PC-3 (cell line): ENCODE data around the gene PEX14. TPM values are rescaled to one million over a fixed set of nuclear protein-coding genes. Genes with fewer than 3 reads are reported as not detected.

ENCODE experiments used
- ATAC-seq: fragments of 200-7000 bp; cut with Tn5 transposase; 2 replicates; pipeline ENCODE4 v1.9.1; 2020; ENCODE audit warnings: mild to moderate bottlenecking, moderate library complexity
- BruUV-seq: library from RNA; stranded (reverse); fragments of 400-500 nt; replicated peaks from 2 replicates; lab custom pipeline; 2021; lab: Mats Ljungman, UMichigan
- CTCF ChIA-PET: fragments of 300-600 bp; sonication (Branson Sonifier 250); formaldehyde crosslinking; loops from one replicate; lab custom pipeline; 2022; ENCODE audit warnings: antibody characterized with exemption; lab: Charles Lee
- POLR2A ChIA-PET: fragments of 300-600 bp; sonication (Branson Sonifier 250); formaldehyde crosslinking; loops from one replicate; lab custom pipeline; 2022; ENCODE audit warnings: antibody characterized with exemption; ENCODE audit not compliant: unreplicated experiment; lab: Charles Lee
- DNase-seq: peaks from one replicate; pipeline ENCODE4 v3.0.0-alpha.2; 2015
- H2AFZ ChIP-seq: fragments of 300-600 bp; sonication (generic); 2 replicates; pipeline ENCODE4 v1.6.0; 2016; ENCODE audit warnings: antibody characterized with exemption, low read length
- H3F3A ChIP-seq: fragments of 300-600 bp; sonication (generic); one replicate; pipeline ENCODE4 v1.6.0; 2017; ENCODE audit warnings: antibody characterized with exemption, low read length, control low read depth, mild to moderate bottlenecking; ENCODE audit not compliant: unreplicated experiment
- H3K27ac ChIP-seq: fragments of 300-600 bp; sonication (generic); 2 replicates; pipeline ENCODE4 v1.5.1; 2016; ENCODE audit warnings: mild to moderate bottlenecking, low read length
- H3K27me3 ChIP-seq: fragments of 300-600 bp; sonication (generic); 2 replicates; pipeline ENCODE4 v1.6.1; 2016; ENCODE audit warnings: low read length, mixed read lengths
- H3K36me3 ChIP-seq: fragments of 300-600 bp; sonication (generic); 2 replicates; pipeline ENCODE4 v1.6.1; 2016; ENCODE audit warnings: low read depth, mixed run types, low read length, mixed read lengths
- H3K4me1 ChIP-seq: fragments of 300-600 bp; sonication (generic); 2 replicates; pipeline ENCODE4 v1.5.1; 2016; ENCODE audit warnings: low read length; ENCODE audit not compliant: insufficient read depth
- H3K4me2 ChIP-seq: fragments of 300-600 bp; sonication (generic); 2 replicates; pipeline ENCODE4 v1.6.0; 2016; ENCODE audit warnings: low read length
- H3K4me3 ChIP-seq: fragments of 300-600 bp; sonication (generic); 2 replicates; pipeline ENCODE4 v1.5.1; 2016; ENCODE audit warnings: mild to moderate bottlenecking, low read length, mixed read lengths
- H3K79me2 ChIP-seq: fragments of 300-600 bp; sonication (generic); 2 replicates; pipeline ENCODE4 v1.6.1; 2017; ENCODE audit warnings: low read length, mixed read lengths
- H3K9ac ChIP-seq: fragments of 300-600 bp; sonication (generic); 2 replicates; pipeline ENCODE4 v1.6.0; 2016; ENCODE audit warnings: mild to moderate bottlenecking, low read length
- H3K9me2 ChIP-seq: fragments of 300-600 bp; sonication (generic); replicated peaks from 2 replicates; pipeline ENCODE4 v1.6.1; 2016; ENCODE audit warnings: mixed run types, low read length, mixed read lengths
- H3K9me3 ChIP-seq: fragments of 300-600 bp; sonication (generic); 2 replicates; pipeline ENCODE4 v1.6.1; 2016; ENCODE audit warnings: low read length, mixed read lengths
- H4K20me1 ChIP-seq: fragments of 300-600 bp; sonication (generic); 2 replicates; pipeline ENCODE4 v1.6.1; 2016; ENCODE audit warnings: low read length, mixed read lengths
- CTCF ChIP-seq: fragments of 300-600 bp; sonication (generic); conservative IDR thresholded peaks from 2 replicates; pipeline ENCODE4 v1.5.1; 2017; ENCODE audit warnings: antibody characterized with exemption, low read depth, mild to moderate bottlenecking, low read length
- EZH2 ChIP-seq: fragments of 300-600 bp; sonication (generic); IDR thresholded peaks from one replicate; pipeline ENCODE4 v1.6.1; 2017; ENCODE audit warnings: antibody characterized with exemption, mild to moderate bottlenecking, low read length; ENCODE audit not compliant: unreplicated experiment
- EZH2phosphoT487 ChIP-seq: fragments of 300-600 bp; sonication (generic); IDR thresholded peaks from 2 replicates; pipeline ENCODE4 v1.6.1; 2018; ENCODE audit warnings: mild to moderate bottlenecking, antibody characterized with exemption, low read length, borderline replicate concordance
- intact Hi-C: fragments of 100-400 bp; cut with micrococcal nuclease; formaldehyde crosslinking; loops from 2 replicates; pipeline ENCODE4 v1.9.0; 2023
- total RNA-seq: library from RNA; depleted of rRNA; stranded (reverse); fragments of >200 nt; gene quantifications from 2 replicates; pipeline ENCODE4 v1.2.3, GENCODE V29; 2014

The PEX14 gene
- total RNA-seq, 1 experiment from 2014 or later = 24.9 TPM

DNA sequence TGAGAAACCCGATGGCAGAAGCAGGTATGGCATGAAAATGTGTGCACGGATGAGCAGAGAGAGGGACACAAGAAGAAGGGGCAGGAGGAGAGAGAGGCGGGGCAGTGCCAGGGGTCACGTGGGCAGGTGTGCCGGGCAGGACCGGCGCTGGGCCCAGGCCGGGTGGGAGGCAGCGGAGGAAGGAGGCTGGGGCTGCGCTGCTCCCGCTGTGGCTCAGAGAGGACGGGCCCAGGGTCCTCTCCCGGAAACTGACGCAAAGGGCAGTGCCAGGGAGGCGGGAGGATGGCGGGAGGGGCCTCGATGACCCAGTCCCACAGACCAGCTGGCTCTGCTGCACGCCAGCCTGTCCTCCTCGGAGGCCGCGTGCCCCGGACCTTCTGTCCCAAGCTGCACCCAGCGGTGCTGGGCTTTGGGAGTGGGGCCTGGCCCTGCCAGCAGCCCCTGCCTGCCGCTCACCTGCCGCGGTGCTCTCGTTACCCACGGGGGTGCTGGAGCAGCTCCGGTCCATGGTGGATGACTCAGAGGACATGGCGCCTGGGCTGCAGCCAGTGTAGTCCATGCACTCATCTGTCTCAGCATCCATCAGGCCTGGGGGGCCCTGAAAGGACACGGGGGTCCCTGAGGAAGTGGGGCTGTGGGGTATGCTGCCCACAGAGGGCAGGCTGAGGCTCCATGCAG, 167.8 kb downstream of the PEX14 start:
- no peak overlapping the region for H3K4me3 ChIP-seq
- no peak overlapping the region for H3K4me2 ChIP-seq
- H3F3A ChIP-seq = no peaks in the 10 kb centered on the region
- intact Hi-C loops = no loop called here
- no TSS peak for BruUV-seq
- no peaks in the 10 kb centered on the region for H3K36me3 ChIP-seq
- DNase-seq (no peak), ATAC-seq (no peak)
- no peaks in the 10 kb centered on the region for H3K9me3 ChIP-seq
- H3K4me1 ChIP-seq = no peaks in the 10 kb centered on the region
- TF ChIP-seq EZH2phosphoT487 (no peak), EZH2 (no peak), CTCF (no peak)
- no peaks in the 10 kb centered on the region for H3K27me3 ChIP-seq
- ChIA-PET POLR2A (no interaction called here), CTCF (no interaction called here)
- H3K27ac ChIP-seq = no peak overlapping the region
- H2AFZ ChIP-seq = no peak overlapping the region
- H3K9me2 ChIP-seq = no peaks in the 10 kb centered on the region
- H3K79me2 ChIP-seq = no peaks in the 10 kb centered on the region
- no peak overlapping the region for H3K9ac ChIP-seq
- no peaks in the 10 kb centered on the region for H4K20me1 ChIP-seq

- no peak for TF ChIP-seq EZH2
- no peak for TF ChIP-seq EZH2phosphoT487
- no peak for TF ChIP-seq CTCF
- no peaks in the 10 kb centered on the region for H4K20me1 ChIP-seq
- DNase-seq = no peak
- no TSS peak for BruUV-seq
- H3K36me3 ChIP-seq = no peaks in the 10 kb centered on the region
- ChIA-PET POLR2A (no interaction called here), CTCF (no interaction called here)
- no peak overlapping the region for H3K4me3 ChIP-seq
- intact Hi-C loops = no loop called here
- no peak overlapping the region for H3K9ac ChIP-seq
- no peaks in the 10 kb centered on the region for H3F3A ChIP-seq
- no peak overlapping the region for H3K4me2 ChIP-seq
- H3K4me1 ChIP-seq = no peaks in the 10 kb centered on the region
- ATAC-seq = no peak
- H3K27ac ChIP-seq = no peak overlapping the region
- H3K9me3 ChIP-seq = no peaks in the 10 kb centered on the region
- H3K27me3 ChIP-seq = no peaks in the 10 kb centered on the region
- no peaks in the 10 kb centered on the region for H3K79me2 ChIP-seq
- no peak overlapping the region for H2AFZ ChIP-seq
- no peaks in the 10 kb centered on the region for H3K9me2 ChIP-seq
These were observed 169.0 kb downstream of the PEX14 start for GRCh38 chr1:10643607-10644306.
